ENCODE data around the gene DNAJB4.
"Not testable (repeated sequence)": the region's sequence is repeated elsewhere in the genome, so short reads cannot be mapped to it uniquely, and the experiment has no call there.

The DNAJB4 gene

DNA sequence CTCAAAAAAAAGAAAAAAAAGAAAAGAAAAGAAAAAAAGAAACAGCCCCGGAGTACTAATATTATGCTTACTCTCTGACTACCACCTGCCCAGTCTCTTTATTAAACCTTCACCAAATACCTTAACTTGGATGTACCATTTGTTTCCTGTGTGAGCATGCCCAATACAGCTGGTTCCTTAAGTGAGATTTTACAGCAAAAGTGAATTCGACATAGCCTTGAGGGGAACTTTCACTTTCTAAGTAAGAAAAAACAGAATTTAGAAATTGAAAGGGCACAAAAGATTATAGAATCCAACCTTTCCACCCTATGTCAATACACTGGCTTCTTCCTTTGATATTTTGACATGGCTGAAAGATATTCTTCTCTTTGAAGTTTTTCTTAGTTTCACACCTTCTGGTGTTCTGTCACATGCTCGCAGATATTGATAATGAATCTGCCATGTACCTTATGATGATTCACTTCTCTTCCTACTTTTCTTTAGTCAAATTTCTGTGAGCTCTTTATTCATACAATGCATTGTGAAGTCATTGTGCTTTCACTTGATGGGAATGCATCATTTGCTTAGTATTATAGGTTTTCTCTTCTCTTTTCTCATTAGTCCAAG is 35.8 kb downstream of the DNAJB4 start:
- DNase-seq = no peak

DNA sequence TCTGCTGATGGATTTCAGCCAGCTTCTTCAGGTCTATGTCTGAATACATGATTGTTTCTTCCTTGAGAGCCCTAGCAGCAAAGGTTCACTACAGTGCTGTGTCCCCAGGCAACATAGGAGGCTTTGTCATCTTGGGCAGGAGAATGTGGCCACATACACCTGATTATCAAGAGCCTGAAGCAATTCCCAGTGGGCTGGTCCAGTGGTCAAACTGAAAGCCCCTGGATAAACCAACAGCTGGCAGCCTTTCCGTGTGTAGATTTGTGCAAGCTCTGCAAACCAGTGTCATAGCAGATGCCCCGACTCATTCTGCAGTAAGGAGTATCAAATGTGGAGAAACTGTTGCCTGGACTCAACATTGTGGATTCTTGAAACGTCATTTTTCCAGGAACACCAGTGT is 38.7 kb downstream of the DNAJB4 start:
- DNase-seq = no peak

DNA sequence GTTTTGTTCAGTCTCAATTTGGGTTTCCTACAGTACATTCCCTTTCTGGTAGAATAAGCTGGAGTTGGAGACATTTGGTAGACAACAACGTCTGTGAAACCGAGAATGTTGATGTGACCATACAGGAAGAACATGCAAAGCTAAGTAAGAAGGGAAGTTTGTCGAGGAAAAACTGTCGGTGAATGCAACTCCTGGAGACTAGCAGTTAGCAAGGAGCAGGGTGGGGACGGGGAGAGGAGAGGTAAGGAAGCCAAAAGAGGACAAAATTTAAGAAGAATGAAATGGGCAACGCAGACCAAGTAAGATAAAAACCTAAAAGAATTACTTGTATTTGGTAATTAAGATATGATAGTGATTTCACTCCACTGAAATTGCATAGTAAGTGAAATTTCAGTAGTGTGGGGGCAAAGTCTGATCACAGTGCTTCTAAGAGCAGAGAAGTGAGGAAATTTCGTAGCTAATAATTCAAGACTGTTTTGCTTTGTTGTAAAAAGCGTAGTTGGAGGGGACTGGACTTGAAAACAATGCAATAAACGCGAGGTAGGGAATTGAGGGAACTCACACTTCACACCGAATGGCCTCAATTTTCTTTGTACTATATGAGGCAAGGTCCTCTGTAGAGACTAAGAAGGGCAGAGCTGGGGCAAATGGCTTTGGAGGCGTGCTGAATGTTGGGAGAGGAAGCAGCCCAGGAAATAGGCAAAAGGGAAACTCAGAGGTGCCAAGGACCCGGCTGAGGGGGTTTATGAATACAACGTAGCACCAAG is 40.2 kb downstream of the DNAJB4 start:
- no peak for DNase-seq

DNA sequence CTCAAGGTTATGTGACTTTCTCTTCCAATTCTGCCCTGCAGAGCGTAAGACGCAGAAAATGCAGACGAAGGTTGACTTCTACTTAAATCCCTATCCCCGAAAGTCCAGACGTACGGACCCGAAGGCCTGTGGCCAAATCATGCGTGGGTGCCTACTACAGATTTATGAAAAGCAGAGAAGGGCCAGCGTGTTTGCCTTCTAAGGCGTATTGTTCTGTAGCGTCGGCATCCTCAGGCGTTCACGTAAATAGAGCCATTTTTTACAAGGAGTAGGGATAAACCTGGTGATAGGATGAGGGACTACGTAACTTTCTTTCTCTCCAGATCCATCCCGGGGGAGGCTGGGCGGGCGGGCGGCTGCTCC is 40.8 kb downstream of the DNAJB4 start:
- no peak for DNase-seq

DNA sequence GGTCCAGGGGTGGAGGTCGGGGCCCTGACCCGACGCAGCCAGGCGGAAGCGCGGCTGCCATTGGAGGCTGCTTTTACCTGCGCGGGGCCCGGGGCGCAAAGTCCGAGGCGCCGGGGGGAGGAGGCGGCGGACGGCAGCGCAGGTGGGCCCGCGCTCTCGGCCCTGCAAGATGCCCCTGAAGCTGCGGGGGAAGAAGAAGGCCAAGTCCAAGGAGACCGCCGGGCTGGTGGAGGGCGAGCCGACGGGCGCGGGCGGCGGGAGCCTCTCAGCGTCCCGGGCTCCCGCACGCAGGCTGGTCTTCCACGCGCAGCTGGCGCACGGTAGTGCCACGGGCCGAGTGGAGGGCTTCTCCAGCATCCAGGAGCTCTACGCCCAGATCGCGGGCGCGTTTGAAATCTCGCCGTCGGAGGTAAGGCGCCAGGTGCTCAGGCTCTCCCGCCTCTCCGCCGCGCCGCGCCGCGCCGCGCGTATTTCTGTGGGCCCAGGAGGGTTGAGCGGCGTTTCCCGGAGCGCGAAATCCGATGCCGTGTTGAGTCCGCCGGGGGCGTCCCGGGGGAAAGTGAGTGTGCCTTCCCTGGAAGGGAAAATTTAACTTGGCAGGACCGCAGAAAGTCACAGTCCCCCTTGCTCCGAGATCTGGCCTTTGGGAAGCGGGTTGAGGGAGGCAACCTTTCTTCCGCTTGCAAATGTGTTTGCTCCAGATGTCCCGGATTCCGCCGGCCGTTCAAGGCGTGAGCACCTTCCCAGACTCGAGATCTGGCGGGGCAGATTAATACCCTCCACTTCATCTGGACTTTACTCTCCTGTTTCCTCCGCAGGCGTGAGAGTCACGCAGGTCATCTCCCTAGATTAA is 41.4 kb downstream of the DNAJB4 start, which contains the start of gene GIPC2:
GIPC2 (plus strand) TSS at position 41 of the 853 bp plus-strand sequence; CDS start at position 170, 129 bp downstream.
- DNase-seq = no peak

DNA sequence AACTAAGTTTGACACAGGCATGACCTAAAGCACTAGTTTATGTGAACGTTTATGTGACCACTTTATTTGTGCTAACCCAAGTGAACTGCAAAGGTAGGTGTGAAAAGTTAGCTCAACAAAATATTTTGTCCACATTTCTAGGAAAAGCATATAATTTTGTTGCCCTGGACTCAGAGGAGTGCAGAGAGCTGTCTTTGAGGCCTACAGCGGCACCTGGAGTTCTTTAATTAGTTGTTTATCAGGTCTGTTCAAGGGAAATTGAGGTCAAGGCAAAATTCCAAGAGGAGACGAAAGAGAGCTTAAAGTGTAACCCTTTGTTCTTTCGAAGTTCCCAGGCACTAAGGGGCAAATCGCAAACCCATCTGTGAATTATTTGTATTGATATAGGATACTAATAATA is 42.4 kb downstream of the DNAJB4 start:
- no peak for DNase-seq

DNA sequence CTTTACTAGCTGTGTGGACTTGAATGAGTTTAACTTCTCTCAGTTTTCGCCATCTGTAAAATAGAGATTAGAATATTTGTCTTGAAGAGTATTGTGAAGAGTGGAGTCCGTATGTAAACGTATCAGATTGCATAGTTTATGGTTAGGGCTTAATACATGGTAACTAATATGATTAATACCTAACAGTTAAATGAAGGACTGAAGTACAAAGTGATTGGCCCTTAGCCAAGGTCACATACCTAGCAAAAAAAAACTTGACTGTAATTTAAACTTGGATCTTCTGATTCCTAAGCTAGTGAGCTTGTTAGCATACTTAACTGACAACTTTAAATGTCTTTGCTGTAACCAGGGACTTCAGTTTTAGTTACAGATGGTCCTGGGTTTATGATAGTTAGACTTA is 42.9 kb downstream of the DNAJB4 start:
- no peak for DNase-seq

DNA sequence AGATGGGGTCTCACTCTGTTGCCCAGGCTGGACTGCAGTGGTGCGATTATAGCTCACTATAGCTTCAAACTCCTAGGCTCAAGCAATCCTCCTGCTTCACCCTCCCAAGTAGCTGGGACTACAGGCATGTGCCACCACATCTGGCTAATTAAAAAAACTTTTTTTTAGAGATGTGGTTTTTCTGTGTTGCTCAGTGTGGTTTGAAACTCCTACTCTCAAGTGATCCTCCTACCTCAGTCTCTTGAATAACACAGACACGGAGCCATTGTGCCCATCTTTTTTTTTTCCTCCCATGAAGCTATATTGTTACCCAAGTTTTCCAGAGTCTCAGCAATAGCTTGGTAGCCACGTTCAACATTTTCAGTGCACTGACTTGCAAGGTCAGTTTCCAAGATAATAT is 43.7 kb downstream of the DNAJB4 start:
- DNase-seq = no peak

DNA sequence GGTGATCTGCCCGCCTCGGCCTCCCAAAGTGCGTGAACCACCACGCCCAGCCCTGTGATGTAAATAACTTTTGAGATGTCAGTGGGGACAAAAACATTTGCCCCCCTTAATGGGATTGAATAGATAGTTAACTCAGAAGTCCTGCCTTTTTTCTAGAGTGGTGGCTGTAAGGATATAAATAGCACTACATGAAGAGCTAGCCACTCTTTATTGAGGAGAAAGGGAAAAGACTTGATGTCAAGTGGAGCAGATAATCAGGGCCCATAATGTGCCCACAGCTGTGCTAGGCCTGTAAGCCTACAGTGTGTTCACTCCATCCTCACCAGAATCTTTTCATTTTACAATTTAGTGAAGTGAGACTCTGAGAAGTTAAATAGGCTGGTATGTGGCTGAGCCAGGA is 44.7 kb downstream of the DNAJB4 start:
- DNase-seq = no peak

DNA sequence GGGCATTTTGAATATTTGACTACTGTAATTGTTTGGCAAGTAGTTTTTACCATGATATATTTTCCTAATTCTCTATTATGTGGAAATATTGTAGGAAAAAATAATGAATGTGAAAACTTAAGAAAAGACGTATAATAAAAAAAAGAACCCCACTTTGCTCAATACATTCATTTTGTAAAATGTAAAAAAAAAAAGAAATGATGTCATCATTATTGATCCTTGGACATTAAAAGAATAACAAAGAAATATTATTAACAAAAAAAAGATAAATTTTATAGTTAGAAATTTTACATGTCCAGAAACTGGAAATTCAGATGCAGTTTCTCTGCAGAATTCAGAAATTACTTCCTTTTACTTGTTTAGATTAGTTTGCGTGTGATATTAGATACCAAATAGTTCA is 46.3 kb downstream of the DNAJB4 start:
- DNase-seq = no peak

DNA sequence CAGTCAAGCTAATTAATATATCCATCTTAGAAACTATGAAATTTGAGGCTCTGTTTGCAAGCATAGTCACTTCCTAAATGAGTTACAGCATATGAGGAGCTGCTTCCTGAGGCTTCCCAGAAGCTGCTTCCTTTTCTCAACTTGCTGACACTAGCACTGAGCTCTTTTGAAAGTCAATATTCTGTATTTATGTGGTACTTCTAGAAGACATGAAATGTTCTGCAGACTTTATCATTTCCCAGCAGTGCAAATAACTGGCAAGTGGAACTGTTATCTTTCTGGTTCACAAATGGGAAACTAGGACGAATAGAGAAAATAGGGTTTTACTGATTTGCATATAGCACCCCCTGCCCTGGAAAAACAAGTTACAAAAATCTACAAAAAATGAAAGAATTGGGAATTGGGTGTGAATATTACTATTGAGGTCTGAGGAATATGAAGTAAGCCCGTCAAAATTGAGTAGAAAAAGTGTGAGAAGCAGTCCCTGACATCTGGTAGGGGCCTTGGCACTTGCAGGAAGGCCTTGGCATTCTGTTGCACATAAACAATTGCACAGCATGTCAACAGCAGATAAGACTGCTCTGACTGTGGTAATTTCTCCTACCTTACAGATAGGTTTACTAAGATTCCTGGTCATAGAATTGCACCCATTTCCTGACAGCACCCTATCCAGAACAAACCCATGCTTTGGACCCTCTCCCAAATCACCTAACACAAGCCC is 48.1 kb downstream of the DNAJB4 start:
- no peak for DNase-seq

DNA sequence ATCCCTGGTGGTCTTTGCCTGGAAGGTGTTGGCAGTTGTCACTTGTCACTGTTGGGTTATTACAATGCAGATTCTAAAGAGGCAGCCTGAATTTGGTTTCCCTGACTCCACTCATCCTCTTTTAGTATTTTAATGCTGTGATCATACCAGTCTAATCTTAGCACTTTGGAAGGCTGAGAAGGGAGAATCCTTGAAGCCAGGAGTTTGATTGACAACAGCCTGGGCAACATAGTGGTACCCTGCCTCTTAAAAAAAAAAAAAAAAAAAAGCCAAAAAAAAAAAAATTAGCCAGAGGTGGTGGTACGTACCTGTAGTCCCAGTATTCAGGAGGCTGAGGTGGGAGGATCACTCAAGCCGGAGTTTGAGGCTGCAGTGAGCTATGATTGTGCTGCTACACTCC is 48.8 kb downstream of the DNAJB4 start:
- DNase-seq = no peak

DNA sequence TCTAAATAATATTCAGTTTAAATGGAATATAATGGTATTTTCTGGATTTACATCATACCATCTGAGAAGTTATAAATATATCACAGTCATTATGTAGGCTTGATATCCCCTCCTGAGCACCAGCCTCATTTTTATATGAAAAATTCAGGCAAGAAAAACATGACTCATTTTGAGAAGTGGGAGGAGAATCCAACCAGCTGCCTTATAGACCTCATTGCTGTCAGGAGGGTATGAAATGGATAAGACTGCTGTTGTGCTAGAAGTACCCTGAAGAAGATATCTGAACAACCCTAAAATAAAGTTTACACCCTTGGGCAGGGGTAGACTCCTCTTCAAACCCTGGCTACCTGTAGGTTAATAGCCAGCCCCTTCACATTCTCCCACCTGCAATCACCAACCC is 49.8 kb downstream of the DNAJB4 start:
- no peak for DNase-seq

DNA sequence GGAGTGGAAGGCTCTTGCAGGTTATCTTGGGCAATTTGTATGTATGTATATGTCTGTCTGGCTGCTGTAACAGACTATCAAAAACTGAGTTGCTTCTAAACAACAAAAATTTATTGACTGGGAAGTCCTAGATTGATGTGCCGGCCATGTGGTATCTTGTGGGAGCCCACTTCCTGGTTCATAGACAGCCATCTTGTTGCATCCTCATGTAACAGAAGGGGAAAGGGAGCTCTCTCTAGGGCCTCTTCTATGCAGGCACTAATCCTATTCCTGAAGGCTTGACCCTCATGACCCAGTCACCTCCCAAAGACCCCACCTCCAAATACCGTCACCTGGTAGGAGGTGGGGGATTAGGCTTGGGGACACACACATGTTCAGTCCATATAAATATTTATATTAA is 50.2 kb downstream of the DNAJB4 start:
- no peak for DNase-seq

DNA sequence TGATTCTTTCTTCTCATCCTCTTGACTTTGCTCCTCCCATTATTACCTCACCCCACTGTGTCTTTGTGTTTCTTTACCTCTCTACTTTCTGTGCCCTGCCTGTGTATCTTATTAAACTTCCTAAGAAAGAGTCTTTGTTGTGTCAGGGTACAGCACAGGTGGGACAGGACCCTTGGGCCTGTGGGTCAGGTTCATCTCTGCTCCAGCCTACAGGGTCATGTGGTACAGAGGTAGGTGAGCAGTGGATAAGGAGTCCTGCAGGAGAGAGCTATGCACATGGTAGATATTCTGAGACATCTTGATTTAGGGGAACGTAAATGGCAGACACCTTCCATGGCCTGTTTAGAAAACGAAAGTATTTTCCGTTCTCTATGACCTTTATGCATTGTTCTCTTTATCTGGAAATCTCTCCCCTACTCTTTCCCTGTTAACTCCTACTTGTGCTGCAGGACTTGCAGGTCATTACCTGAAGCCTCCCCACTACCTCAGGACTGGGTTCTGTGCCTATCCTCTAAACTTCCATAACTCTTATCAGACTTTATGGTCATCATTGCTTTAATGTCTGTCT is 50.9 kb downstream of the DNAJB4 start:
- no peak for DNase-seq

DNA sequence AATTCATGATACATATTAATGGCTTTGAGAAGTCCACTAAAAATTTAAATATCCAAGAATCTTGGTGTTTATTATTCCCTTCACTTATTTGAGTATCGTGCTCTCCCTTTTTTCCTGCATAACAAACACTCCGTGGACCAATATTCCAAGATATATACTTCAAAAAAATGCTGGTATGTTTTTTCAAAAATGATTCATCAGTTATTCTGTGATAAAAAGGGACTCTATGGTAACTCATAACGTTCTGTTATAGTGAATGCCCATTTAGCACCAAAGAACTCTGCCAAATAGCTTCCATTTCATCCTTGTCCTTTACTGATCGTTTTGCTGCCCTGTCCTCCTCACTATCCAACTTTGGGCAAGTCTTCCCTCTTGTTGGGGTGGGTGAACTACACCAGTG is 53.9 kb downstream of the DNAJB4 start:
- DNase-seq = no peak

DNA sequence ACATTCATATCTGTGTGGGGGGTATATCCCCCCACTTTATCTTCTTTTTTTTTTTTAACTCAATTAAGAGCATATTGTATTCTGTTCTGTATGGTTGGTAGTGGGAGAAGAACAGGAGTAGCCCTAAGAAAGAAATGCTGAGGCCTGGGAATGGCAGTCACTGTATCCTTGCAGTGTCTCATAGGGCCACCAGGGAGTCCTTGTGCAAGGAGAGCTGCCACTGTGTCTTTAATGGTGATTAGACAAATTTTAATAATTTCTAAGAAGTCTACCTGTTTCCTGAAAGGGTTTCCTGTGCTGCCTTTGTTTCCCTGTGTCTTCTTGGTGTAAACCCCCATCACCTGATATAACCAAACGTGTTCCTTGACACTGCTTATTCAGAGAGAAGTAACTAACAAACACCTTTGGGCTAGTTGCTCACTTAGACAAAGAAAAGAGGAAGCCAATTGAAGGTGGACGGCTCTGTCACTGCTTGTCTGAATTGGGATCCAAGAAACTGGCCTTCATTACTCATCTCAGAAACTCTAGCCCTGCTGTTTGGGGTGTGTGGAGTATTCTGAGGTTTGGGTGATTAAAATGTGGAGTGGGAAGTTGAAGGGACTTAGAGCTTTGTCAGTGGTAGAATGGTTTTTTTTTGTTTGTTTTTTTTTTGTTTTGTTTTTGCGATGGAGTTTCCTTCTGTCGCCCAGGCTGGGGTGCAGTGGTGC is 56.3 kb downstream of the DNAJB4 start:
- no peak for DNase-seq

DNA sequence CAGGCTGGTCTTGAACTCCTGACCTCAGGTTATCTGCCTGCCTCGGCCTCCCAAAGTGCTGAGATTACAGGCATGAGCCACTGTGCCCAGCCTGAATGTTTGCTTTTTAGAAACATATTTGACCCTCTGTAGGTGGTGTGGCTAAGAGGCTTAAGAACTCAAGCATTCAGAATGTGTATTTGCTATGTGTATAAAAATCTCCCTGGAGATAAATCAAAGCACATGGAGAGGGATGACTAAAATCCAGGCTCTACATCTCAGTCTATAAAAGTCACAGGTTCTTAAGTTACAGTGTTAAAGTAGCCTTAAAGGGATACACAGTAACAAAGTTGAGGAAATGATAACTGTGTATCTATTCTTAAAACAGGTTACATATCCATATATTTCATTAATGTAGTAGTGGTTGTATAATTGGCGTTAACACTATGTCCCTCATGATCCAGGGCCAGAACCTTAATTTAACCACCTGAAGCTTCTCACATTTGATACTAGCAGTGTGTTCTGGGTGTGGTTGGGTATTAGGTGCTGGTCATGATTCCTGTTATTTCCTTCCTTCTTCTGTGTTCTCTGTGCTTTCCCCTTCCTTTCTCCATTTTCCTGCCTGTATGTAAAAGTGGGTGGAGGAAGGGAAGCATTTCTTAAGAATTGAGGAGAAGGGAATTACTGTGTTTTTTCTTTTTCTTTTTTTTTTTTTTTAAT is 57.2 kb downstream of the DNAJB4 start:
- DNase-seq = no peak

DNA sequence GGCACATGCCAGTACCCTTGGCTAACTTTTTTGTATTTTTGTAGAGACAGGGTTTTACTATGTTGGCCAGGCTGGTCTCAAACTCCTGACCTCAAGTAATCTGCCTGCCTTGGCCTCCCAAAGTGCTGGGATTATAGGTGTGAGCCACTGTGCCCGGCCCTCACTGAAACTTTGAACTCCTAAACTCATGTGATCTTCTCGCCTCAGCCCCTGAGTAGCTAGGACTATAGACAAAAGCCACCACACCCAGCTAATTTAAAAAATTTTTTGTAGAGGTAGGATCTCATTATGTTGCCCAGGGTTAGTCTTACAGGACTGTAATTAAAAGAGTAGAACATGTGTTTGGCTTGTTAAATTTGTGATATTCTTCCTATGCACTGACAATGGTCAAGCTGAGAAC is 60.1 kb downstream of the DNAJB4 start:
- not testable (repeated sequence) for DNase-seq

Measured in CD4-positive, alpha-beta T cell treated with Interleukin-4 for 1 hour (primary cell).